DND-41 (cell line): ENCODE data around the gene PTGES2.

Source experiments
- ATAC-seq: fragments of 200-7000 bp; cut with Tn5 transposase; 3 replicates; pipeline ENCODE4 v1.9.1; 2021; ENCODE audit warnings: low read depth; ENCODE audit not compliant: insufficient read depth
- DNase-seq: peaks from one replicate; pipeline ENCODE4 v3.0.0-alpha.2; 2020
- H2AFZ ChIP-seq: 2 replicates; pipeline ENCODE4 v1.6.0; 2012; ENCODE audit warnings: low read depth, low read length
- H3K27ac ChIP-seq: 2 replicates; pipeline ENCODE4 v1.5.1; 2012; ENCODE audit warnings: low read length, inconsistent platforms
- H3K27me3 ChIP-seq: fragments of 200-600 bp; sonication (generic); 2 replicates; pipeline ENCODE4 v1.6.0; 2012; ENCODE audit warnings: low read length, mild to moderate bottlenecking, inconsistent platforms; ENCODE audit not compliant: insufficient read depth, poor library complexity
- H3K36me3 ChIP-seq: 2 replicates; pipeline ENCODE4 v1.5.1; 2012; ENCODE audit warnings: low read length, inconsistent platforms; ENCODE audit not compliant: insufficient read depth
- H3K4me1 ChIP-seq: 2 replicates; pipeline ENCODE4 v1.5.1; 2012; ENCODE audit warnings: mild to moderate bottlenecking, low read length; ENCODE audit not compliant: insufficient read depth
- H3K4me2 ChIP-seq: 2 replicates; pipeline ENCODE4 v1.6.0; 2012; ENCODE audit warnings: mild to moderate bottlenecking, moderate library complexity, low read length, inconsistent platforms; ENCODE audit not compliant: insufficient read depth
- H3K4me3 ChIP-seq, 2 experiments: fragments of 200-600 bp in 1 of 2; shearing (Covaris generic) in 1 of 2; 2 replicates each; pipeline ENCODE4 v1.5.1; 2012 to 2016; ENCODE audit warnings: inconsistent platforms in 2 of 2, low read length in 2 of 2, mild to moderate bottlenecking in 2 of 2, low read depth in 1 of 2, moderate library complexity in 1 of 2
- H3K79me2 ChIP-seq: 2 replicates; pipeline ENCODE4 v1.6.0; 2012; ENCODE audit warnings: low read length, inconsistent platforms; ENCODE audit not compliant: insufficient read depth
- H3K9ac ChIP-seq: 2 replicates; pipeline ENCODE4 v1.6.0; 2012; ENCODE audit warnings: low read depth, mild to moderate bottlenecking, inconsistent platforms, low read length, moderate library complexity
- H3K9me3 ChIP-seq: 2 replicates; pipeline ENCODE4 v1.5.1; 2012; ENCODE audit warnings: low read length, moderate library complexity, mild to moderate bottlenecking, inconsistent platforms; ENCODE audit not compliant: insufficient read depth, severe bottlenecking
- H4K20me1 ChIP-seq: 2 replicates; pipeline ENCODE4 v1.6.0; 2012; ENCODE audit warnings: low read length; ENCODE audit not compliant: insufficient read depth
- CTCF ChIP-seq: IDR thresholded peaks from 2 replicates; pipeline ENCODE4 v1.5.1; 2012; ENCODE audit warnings: borderline replicate concordance, low read length, moderate library complexity, mild to moderate bottlenecking; ENCODE audit not compliant: poor library complexity, severe bottlenecking; ENCODE audit errors: extremely low read depth
- EZH2 ChIP-seq: IDR thresholded peaks from 3 replicates; pipeline ENCODE4 v1.6.1; 2012; ENCODE audit warnings: borderline replicate concordance, low read depth, mild to moderate bottlenecking, moderate library complexity, low read length, inconsistent platforms; ENCODE audit not compliant: severe bottlenecking

Gene PTGES2

GRCh38 chr9:128078504-128079434 is 48.8 kb downstream of the PTGES2 start:
- ATAC-seq (no peak), DNase-seq (no peak)
- no peaks in the 10 kb centered on the region for H3K4me1 ChIP-seq
- TF ChIP-seq CTCF = no peak
- no peak for TF ChIP-seq EZH2
- H3K4me2 ChIP-seq = no peak overlapping the region
- H3K4me3 ChIP-seq = no peak overlapping the region
- no peaks in the 10 kb centered on the region for H3K27me3 ChIP-seq
- peaks cover 79% of the 10 kb centered on the region for H3K79me2 ChIP-seq
- no peak overlapping the region for H3K9ac ChIP-seq
- peaks cover 17% of the 10 kb centered on the region for H4K20me1 ChIP-seq
- H3K27ac ChIP-seq = no peak overlapping the region
- peaks cover 12% of the 10 kb centered on the region for H3K36me3 ChIP-seq
- no peak overlapping the region for H2AFZ ChIP-seq
- no peaks in the 10 kb centered on the region for H3K9me3 ChIP-seq

GRCh38 chr9:128077847-128078503 is 49.6 kb downstream of the PTGES2 start:
- Histone ChIP-seq H4K20me1 (peaks cover 18% of the 10 kb centered on the region), H3K27me3 (no peaks in the 10 kb centered on the region), H2AFZ (no peak overlapping the region), H3K4me2 (no peak overlapping the region), H3K36me3 (peaks cover 16% of the 10 kb centered on the region), H3K4me3 (no peak overlapping the region), H3K79me2 (peaks cover 84% of the 10 kb centered on the region), H3K9me3 (no peaks in the 10 kb centered on the region), H3K27ac (no peak overlapping the region), H3K4me1 (peaks cover 5% of the 10 kb centered on the region; the same call in 1 of the 2 replicates), H3K9ac (no peak overlapping the region)
- ATAC-seq = no peak
- TF ChIP-seq EZH2 = no peak
- TF ChIP-seq CTCF = no peak
- no peak for DNase-seq

- 0 out of 2 replicates have a peak overlapping the region, but pooled peaks have one; percentile 22 for H3K4me2 ChIP-seq
- H3K27me3 ChIP-seq = no peaks in the 10 kb centered on the region
- no peak for ATAC-seq
- H3K9me3 ChIP-seq = no peaks in the 10 kb centered on the region
- peak overlapping the region; percentile 82 for H3K27ac ChIP-seq
- H4K20me1 ChIP-seq = peaks cover 14% of the 10 kb centered on the region
- H3K9ac ChIP-seq = peak overlapping the region; percentile 37; the same call in 1 of the 2 replicates
- no peak for TF ChIP-seq EZH2
- H3K4me3 ChIP-seq = no peak overlapping the region
- H3K36me3 ChIP-seq = peaks cover 11% of the 10 kb centered on the region
- H2AFZ ChIP-seq = no peak overlapping the region
- DNase-seq = no peak
- peaks cover 93% of the 10 kb centered on the region for H3K79me2 ChIP-seq
- peaks cover 46% of the 10 kb centered on the region for H3K4me1 ChIP-seq
These were observed 54.2 kb downstream of the PTGES2 start for GRCh38 chr9:128073253-128073886.
